Left lobe of liver (tissue), 2 donors: Measurements from ENCODE around the gene CHST2. TPM values are rescaled to one million over a fixed set of nuclear protein-coding genes. Genes with fewer than 3 reads are reported as not detected.
A peak's percentile ranks its signal among the peaks of the same experiment; 100 is the strongest.

Experiments used
- ATAC-seq: fragments of 200-7000 bp; cut with Tn5 transposase; one replicate; pipeline ENCODE4 v1.9.1; 2020; ENCODE audit warnings: mild to moderate bottlenecking, moderate library complexity
- DNase-seq: peaks from one replicate; pipeline ENCODE4 v3.0.0-alpha.2; 2020; ENCODE audit warnings: low spot score
- total RNA-seq: library from RNA; stranded (reverse); gene quantifications from one replicate; pipeline ENCODE4 v1.2.1, GENCODE V29; 2021
- donor health status: DM: no; HTN: no; CAD: no; lungs with moderate emphysema.
- donor health status: DM: no; HTN: yes; CAD: no.

The CHST2 gene
- total RNA-seq, 1 donor from 2014 or later, result 1.2 TPM

DNA sequence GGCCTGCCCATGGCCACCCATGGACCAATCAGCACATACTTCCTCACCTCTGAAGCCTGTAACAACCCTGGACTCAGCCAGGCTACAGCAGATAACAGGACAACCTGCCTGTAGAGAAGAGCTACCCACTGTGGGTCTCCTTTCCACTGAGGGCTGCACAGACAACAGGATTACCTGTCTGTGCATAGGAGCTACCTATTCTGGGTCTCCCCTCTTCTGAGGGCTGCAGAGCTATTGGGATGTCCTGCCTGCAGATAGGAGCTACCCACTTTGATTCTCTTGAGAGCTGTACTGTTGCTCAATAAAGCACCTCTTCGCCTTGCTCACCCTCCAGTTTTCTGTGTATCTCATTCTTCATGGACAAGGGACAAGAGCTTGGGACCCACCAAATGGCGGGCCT lies 23.8 kb upstream of the CHST2 start:
- DNase-seq (no peak), ATAC-seq (no peak)

DNA sequence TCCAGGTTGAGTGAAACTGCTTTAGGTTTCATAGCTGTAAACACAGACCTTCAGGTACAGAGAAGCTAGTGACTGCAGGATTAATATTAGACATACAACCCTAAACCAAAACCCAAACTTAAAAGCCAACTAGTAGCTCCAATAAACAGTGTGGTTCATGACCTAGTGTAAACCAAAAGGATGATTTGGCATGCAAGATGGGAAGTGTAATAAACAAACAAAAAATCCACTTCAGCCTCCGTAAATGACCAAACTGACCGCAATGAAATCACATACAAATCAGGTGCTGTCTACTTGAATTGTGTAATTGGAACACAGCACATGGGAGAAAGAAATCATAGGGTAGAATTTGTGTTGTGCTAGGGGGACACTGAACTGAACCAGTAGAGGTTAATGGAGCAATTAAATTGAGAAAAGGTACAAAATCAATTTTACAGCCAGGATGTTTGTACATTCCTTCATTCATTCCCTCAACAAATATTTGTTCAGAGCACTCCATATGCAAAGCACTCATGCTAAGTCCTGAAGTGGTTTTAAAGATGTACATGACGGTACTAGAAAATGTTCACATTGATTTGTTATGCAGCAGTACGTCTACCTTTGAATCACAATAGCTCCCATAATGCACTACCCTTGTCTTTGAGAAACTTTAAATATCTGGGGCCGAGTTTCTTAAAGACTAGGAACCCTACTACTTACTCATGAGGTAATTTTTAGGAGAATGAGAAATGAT lies 21.4 kb upstream of the CHST2 start:
- peak; percentile 46 for ATAC-seq
- no peak for DNase-seq

- ATAC-seq (no peak), DNase-seq (no peak)
These were observed 20.4 kb upstream of the CHST2 start for GRCh38 chr3:143099210-143099609.

- ATAC-seq, result no peak
- no peak for DNase-seq
These were observed 19.9 kb upstream of the CHST2 start for GRCh38 chr3:143099690-143100089.

GRCh38 chr3:143100451-143100850 lies 19.1 kb upstream of the CHST2 start:
- DNase-seq (no peak), ATAC-seq (no peak)

- ATAC-seq, result no peak
- no peak for DNase-seq
These were observed 17.7 kb upstream of the CHST2 start for GRCh38 chr3:143101792-143102381.

DNA sequence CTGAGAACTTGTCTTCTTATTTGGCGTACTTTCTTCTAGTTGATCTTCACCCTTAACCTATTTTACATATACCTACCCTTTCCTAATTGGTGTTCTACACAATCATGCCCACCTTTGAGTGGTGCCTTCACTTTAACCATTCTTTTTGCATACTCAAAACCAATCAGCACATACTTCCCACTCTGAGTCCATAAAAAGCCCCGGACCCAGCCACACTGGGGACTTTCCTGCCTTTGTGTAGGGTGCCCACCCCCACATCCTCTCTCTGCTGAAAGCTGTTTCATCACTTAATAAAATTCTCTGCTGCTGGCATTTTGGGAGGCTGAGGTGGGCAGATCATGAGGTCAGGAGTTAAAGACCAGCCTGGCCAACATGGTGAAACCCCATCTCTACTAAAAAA lies 15.9 kb upstream of the CHST2 start:
- DNase-seq (no peak), ATAC-seq (no peak)

DNA sequence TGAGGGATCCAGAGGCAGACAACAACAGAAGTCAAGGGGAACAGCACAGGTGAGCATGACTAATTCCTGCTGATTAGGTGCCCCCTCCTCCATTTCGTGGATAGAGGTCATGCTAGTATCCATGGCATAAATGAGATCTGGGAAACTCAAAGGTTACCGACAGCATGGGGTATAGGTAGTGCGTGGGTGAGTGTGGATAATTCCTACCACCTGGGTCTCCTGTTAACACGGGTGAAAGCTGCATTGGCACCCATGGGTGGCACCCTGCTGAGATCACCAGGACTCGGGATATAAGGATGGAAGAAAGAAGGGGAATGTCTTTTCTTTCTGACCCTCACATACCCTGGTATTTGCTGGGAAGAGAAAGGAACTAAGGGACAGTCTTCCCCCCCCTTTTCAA lies 14.4 kb upstream of the CHST2 start:
- ATAC-seq (no peak), DNase-seq (no peak)

DNA sequence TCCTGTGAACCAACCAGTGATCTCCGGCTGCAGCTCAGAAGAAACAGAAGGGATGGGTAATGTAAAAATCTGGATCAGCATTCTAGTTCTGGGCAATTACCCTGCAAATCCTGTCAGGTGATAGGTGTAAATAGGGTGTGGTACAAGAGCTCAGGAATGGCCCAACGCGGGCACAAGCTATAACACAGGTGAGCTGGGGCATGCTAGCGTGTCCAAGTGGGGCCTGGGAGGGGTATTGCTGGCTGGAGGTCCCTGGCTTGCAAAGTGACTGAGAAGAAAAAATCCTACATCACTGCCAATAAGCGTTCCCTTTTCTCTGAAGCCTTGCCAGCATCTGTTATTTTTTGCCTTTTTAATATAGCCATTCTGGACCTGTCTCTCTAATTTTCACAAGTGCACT lies 9.7 kb upstream of the CHST2 start:
- DNase-seq (no peak), ATAC-seq (no peak)

DNA sequence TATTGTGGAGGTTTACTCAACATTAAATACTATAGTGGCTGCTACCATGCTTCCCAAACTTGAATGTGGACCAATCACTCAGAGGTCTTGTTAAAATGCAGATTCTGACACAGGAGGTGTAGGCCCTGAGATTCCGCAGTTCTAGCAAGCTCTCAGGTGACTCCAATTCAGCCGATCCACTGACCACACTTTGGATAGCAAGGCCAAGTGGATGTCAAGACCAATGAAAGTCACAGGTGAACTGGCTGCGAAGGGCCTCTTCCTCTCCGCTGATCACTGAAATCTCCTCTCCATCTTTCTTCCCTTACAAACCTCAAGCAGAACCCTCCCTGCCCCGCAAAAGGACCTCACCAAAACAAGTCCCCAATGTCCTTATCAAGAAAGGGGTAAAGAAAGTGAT lies 9.2 kb upstream of the CHST2 start:
- DNase-seq, result no peak
- ATAC-seq, result no peak

GRCh38 chr3:143118630-143119008 lies 952 bp upstream of the CHST2 start:
- DNase-seq, result no peak
- no peak for ATAC-seq

- DNase-seq (no peak), ATAC-seq (peak; percentile 11)
These were observed 574 bp downstream of the CHST2 start for GRCh38 chr3:143119974-143120715.

GRCh38 chr3:143120716-143121240 lies 1.2 kb downstream of the CHST2 start:
- ATAC-seq (peak; percentile 7), DNase-seq (no peak)

DNA sequence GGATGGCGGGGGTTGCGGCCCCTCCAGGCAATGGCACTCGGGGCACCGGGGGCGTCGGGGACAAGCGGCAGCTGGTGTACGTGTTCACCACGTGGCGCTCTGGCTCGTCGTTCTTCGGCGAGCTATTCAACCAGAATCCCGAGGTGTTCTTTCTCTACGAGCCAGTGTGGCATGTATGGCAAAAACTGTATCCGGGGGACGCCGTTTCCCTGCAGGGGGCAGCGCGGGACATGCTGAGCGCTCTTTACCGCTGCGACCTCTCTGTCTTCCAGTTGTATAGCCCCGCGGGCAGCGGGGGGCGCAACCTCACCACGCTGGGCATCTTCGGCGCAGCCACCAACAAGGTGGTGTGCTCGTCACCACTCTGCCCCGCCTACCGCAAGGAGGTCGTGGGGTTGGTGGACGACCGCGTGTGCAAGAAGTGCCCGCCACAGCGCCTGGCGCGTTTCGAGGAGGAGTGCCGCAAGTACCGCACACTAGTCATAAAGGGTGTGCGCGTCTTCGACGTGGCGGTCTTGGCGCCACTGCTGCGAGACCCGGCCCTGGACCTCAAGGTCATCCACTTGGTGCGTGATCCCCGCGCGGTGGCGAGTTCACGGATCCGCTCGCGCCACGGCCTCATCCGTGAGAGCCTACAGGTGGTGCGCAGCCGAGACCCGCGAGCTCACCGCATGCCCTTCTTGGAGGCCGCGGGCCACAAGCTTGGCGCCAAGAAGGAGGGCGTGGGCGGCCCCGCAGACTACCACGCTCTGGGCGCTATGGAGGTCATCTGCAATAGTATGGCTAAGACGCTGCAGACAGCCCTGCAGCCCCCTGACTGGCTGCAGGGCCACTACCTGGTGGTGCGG lies 1.9 kb downstream of the CHST2 start:
- no peak for DNase-seq
- no peak for ATAC-seq

GRCh38 chr3:143122089-143122430 lies 2.5 kb downstream of the CHST2 start:
- ATAC-seq (no peak), DNase-seq (no peak)

- DNase-seq, result no peak
- no peak for ATAC-seq
These were observed 3.2 kb downstream of the CHST2 start for GRCh38 chr3:143122608-143123352.

DNA sequence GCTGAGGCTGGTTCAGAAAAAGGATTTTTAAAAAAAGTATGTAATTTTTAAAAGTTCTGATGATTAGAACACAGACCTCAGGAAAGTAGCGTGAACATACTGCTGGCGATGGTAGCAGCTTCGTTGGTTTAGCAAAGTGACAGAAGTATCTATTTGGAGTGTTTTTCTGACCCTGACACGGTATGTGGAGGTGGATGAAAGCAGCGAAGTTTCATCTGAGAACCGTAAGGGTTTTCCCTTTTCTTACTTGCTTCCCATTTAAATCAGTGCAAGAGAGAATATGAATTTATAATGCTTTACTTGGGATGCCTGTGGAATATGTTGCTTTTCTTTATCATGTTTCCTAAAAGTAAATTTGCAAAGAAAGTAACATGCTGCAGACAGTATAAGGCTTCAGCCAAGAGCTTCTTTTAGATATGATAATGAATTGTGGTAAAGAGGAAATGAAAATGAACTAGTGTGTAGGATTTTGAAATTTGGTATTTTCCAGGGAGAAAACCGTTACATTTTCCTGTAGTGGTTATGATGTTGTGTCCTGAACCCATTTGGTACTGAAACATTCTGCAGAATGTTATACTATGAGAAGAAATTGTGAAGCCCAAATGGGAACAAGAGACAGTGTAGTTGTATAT lies 3.9 kb downstream of the CHST2 start:
- ATAC-seq (no peak), DNase-seq (no peak)

GRCh38 chr3:143124601-143125520 lies 5.3 kb downstream of the CHST2 start:
- no peak for DNase-seq
- ATAC-seq, result peak; percentile 80

DNA sequence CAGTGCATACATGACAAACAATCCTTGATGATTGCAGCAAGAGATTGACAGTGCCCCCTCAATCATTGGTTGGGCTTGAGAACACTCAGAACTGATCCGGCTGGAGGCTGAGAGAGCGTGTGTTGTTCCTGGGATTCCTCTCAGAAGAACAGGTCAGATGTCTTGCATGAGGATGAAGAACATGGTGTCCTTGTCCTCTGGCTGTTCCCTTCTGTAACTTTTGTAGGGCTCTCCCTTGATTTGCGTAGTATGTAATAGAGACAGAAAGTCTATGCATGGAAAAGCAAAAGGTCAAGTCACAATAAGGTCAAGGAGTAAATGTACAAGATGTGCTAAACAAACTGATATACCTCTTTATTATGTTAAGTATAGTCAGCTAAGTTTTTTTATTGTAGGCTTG lies 8.2 kb downstream of the CHST2 start:
- DNase-seq, result no peak
- no peak for ATAC-seq
